ENCODE results near the gene CFAP46.
A peak's percentile ranks its signal among the peaks of the same experiment; 100 is the strongest.
"Not testable (repeated sequence)": the region's sequence is repeated elsewhere in the genome, so short reads cannot be mapped to it uniquely, and the experiment has no call there.

CFAP46 gene

GRCh38 chr10:132836832-132837540, 105.4 kb downstream of the CFAP46 start:
- FAIRE-seq, result peak; percentile 41
- DNase-seq (ENCODE audit: extremely low spot score, insufficient read length, low read depth), result peak; percentile 32

- FAIRE-seq (no peak), DNase-seq (ENCODE audit: extremely low spot score, insufficient read length, low read depth) (no peak)
These were observed 106.0 kb downstream of the CFAP46 start for GRCh38 chr10:132836248-132836831.

- FAIRE-seq (no peak), DNase-seq (ENCODE audit: extremely low spot score, insufficient read length, low read depth) (no peak)
These were observed 106.5 kb downstream of the CFAP46 start for GRCh38 chr10:132835848-132836233.

GRCh38 chr10:132834891-132835847, 107.2 kb downstream of the CFAP46 start:
- no peak for FAIRE-seq
- DNase-seq (ENCODE audit: extremely low spot score, insufficient read length, low read depth), result no peak

GRCh38 chr10:132834311-132834761, 108.0 kb downstream of the CFAP46 start:
- no peak for FAIRE-seq
- no peak for DNase-seq (ENCODE audit: extremely low spot score, insufficient read length, low read depth)

- FAIRE-seq (no peak), DNase-seq (ENCODE audit: extremely low spot score, insufficient read length, low read depth) (no peak)
These were observed 108.8 kb downstream of the CFAP46 start for GRCh38 chr10:132833421-132834111.

GRCh38 chr10:132832186-132832969, 110.0 kb downstream of the CFAP46 start:
- no peak for FAIRE-seq
- no peak for DNase-seq (ENCODE audit: extremely low spot score, insufficient read length, low read depth)

- no peak for FAIRE-seq
- DNase-seq (ENCODE audit: extremely low spot score, insufficient read length, low read depth), result no peak
These were observed 113.0 kb downstream of the CFAP46 start for GRCh38 chr10:132829403-132829802.

GRCh38 chr10:132828681-132829080, 113.7 kb downstream of the CFAP46 start:
- FAIRE-seq, result no peak
- no peak for DNase-seq (ENCODE audit: extremely low spot score, insufficient read length, low read depth)

- no peak for DNase-seq (ENCODE audit: extremely low spot score, insufficient read length, low read depth)
- no peak for FAIRE-seq
These were observed 114.4 kb downstream of the CFAP46 start for GRCh38 chr10:132827861-132828539.

- no peak for FAIRE-seq
- DNase-seq (ENCODE audit: extremely low spot score, insufficient read length, low read depth), result no peak
These were observed 115.0 kb downstream of the CFAP46 start for GRCh38 chr10:132827423-132827789.

- FAIRE-seq (no peak), DNase-seq (ENCODE audit: extremely low spot score, insufficient read length, low read depth) (no peak)
These were observed 115.6 kb downstream of the CFAP46 start for GRCh38 chr10:132826524-132827422.

- DNase-seq (ENCODE audit: extremely low spot score, insufficient read length, low read depth); FAIRE-seq: not testable (repeated sequence)
These were observed 116.4 kb downstream of the CFAP46 start for GRCh38 chr10:132825783-132826523.

- DNase-seq (ENCODE audit: extremely low spot score, insufficient read length, low read depth) (no peak), FAIRE-seq (no peak)
These were observed 122.3 kb downstream of the CFAP46 start for GRCh38 chr10:132820056-132820455.

- FAIRE-seq, result no peak
- DNase-seq (ENCODE audit: extremely low spot score, insufficient read length, low read depth), result no peak
These were observed 124.6 kb downstream of the CFAP46 start for GRCh38 chr10:132817701-132818211.

GRCh38 chr10:132816718-132817117, 125.7 kb downstream of the CFAP46 start:
- no peak for DNase-seq (ENCODE audit: extremely low spot score, insufficient read length, low read depth)
- no peak for FAIRE-seq

All from GM18507 (cell line).